Activated CD4-positive, alpha-beta T cell treated with anti-CD3 and anti-CD28 coated beads, Interleukin-2, amount 50 U/mL, for 24 hours (primary cell): ENCODE measurements around the gene CENPN.
A peak's percentile ranks its signal among the peaks of the same experiment; 100 is the strongest.

Experiments used
- DNase-seq, 2 donors: peaks; one replicate each; pipeline ENCODE4 v3.0.0-alpha.2; 2020; ENCODE audit warnings: low read depth in 1 of 2, low spot score in 1 of 2

CENPN gene

DNA sequence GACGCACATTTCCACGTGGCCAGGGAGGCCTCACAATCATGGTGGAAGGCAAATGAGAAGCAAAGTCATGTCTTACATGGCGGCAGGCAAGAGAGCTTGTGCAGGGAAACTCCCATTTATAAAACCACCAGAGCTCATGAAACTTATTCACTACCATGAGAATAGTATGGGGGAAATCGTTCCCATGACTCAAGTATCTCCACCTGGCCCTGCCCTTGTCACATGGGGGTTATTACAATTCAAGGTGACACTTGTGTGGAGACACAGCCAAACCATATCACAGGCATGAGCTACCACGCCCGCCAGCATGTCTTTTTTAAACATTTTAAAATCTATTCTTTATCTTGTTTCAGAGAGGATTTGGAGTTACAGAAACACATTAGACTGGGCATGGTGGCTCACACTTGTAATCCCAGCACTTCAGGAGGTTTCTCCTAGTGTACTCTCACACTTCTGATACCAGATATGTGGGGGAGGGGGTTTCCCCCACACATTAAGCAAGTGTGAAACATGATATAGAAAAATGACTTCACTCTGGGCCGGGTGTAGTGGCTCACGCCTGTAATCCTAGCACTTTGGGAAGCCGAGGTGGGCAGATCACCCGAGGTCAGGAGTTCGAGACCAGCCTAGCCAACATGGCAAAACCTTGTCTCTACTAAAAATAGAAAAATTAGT is 23.1 kb downstream of the CENPN start:
- no peak for DNase-seq

DNA sequence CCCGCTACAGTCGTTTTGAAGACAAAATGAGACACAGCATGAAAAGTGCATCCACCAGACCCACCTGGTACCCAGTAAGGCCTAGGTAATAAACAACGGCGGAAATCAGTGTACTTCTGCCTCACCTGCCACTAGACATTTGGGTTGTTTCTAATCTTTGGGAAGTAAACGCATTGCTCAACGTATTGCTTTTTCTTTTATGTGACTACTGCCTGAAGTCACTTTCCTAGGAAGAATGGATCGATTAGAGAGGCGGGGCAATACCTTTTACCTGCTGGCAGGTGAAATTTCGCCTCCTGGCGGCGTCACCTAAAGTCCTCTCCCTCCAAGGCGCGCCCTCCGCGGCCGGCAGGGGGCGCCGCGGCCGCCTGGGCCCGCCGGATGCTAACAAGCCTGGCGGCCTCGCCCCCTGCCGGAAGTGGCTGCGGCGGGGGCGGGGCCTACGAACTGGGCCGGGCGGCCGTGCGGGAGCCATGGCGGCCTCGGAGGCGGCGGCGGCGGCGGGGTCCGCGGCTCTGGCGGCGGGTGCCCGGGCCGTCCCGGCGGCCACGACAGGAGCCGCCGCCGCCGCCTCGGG is 28.5 kb downstream of the CENPN start, which contains the start of gene ATMIN:
TSS of gene ATMIN (plus strand) at position 445 of the 577 bp plus-strand sequence. CDS start at position 474, 29 bp downstream.
- peak; percentile 74 to 76 for DNase-seq

DNA sequence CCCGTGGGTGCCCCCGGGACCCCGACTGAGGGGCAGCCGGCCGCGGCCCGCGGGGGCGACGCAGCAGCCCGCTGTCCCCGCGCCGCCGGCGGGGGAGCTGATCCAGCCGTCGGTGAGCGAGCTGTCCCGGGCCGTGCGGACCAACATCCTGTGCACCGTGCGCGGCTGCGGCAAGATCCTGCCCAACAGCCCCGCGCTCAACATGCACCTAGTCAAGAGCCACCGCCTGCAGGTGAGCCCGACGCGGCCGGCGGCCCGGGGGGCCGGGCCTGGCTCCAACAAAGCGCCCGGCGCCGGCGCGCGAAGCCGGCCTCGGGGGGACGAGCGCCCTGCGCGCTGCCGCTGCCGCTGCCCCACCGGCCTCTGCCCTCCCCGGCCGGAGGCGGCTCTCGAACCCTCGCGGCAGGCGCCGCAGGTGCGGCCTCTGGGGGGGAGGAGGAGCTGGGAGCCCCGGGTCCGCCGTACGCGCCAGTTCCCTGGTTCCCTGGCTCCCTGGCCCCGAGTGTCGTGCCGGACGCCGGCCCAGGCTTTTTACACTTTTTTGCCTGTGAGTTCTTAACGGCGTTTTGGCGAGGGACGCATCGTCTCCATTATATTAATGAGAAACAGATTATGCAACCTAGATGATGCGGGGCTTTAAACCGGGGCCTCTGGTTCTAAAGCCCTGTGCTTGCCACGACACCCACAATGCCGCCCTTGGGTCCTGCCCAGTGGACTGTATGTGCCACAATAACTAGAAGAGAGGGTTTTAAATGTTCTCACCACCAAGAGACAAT is 29.1 kb downstream of the CENPN start:
- DNase-seq, result peak in 1 of 2 donors; percentile 21

DNA sequence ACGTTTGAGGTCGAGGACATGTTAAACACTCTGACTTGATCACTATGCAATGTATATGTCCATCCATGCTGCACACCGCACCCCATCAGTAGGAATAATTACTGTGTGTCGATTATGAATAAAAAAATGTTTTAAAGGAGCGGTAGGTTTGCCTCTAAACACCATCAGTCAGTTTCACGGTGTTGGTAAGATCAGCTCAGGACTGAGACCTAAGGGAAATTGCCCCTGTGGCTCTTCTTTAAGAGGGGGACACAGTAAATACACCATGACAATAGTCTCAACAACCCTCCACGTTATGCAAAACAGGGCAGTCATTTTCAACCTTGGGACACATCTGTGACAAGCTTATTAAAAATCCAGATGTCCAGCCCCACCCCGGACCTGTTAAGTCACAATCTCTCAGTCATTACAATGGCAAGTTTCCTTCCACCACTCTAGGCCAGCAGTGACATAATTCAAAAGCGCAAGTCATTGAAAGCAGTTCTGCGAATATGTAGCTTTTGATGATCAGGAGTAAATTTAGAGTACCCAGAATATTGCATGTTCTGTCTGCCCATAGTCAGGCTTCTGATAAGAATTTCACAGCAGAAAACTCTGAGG is 29.8 kb downstream of the CENPN start:
- no peak for DNase-seq

DNA sequence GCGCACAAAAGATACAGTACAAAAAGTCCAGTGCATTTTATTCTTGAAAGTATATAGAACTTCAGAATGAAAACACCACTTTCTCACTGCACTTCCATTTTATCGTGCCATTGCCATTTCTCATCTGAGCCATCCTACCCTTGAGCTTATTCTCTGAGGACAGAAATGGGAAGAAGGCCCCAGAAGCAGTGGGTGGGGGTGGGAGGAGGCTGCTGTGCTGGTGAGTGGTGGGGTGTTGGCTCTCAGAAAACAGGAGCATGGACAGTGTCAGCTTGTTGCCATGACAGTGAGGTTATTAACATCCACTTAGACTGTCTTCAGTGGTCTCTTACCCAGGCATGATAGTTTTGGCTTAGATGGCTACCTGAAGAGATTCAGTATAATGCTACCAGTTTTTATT is 33.1 kb downstream of the CENPN start:
- no peak for DNase-seq

DNA sequence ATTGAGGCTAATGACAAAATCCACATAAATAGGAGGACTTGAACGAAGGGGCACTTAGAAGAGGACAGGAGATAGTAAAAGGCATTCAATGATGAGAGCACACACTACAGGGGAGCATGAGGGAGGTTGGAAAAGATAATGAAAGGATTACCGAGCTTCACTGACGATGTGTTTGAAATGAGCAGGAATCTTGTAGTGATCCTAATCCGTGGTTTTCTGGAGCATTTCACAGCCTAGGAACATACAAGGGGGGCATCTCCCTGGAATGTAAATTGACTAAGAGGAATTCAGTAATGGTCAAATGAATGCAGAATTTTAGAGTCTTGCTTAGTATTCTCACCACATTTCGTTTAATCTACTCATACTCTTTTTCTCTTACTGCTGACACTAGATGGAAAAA is 33.8 kb downstream of the CENPN start:
- no peak for DNase-seq

DNA sequence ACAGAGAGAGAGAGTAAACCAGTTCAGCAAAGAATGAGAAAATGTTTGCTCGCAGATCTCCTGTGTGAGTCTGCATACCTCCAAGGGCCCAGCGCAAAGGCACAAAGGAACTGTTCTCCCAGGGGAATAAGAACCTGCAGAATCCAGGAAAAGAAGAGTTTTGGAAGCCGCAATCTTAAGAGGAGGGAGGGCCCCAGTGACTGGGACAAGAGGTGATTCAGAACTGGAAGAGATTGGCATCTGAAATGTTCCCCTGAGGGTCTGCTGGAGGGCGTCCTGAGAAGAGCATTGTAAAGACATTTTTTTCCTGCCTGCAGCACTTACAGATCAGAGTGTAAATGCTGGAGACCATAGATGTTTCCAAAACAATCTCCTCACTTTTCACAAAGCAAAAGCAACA is 34.7 kb downstream of the CENPN start:
- DNase-seq, result no peak

DNA sequence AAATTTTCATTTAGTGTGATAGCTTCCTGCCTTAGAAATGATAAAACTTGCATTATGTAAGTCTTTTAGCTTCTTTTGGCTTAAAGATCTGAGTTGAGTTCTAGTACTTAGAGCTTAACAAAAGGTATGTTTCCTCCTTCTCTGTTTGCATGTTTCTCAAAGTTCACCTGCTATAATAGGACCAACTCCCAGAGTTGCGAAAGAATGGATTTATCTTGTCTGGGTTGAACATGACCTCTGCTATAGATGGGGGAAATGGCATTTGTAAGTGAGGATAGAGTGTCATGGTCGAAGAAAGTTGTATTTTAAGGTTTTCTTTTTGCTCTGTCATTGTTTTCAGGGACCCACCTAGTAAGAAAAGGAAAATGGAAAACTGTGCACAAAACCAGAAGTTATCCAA is 35.8 kb downstream of the CENPN start:
- DNase-seq, result no peak

DNA sequence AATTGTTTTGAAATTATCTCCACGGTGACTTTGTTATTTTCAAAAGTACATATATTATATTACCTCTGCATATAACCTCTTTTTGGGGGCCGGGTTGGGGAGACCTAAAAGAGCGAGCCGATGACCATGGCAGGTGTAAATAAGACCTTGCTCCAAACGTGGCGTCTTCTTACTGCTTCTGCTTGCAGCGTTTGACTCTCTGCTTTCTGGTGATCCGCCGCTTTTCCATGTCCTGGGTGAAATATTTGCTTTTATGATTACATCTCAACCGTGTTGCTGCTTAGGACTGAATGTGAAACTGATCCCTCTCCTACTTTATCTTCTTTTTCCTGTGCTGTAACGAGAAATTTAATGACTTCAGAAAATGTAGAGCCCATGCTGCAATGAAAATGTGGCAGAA is 46.7 kb downstream of the CENPN start:
- no peak for DNase-seq

DNA sequence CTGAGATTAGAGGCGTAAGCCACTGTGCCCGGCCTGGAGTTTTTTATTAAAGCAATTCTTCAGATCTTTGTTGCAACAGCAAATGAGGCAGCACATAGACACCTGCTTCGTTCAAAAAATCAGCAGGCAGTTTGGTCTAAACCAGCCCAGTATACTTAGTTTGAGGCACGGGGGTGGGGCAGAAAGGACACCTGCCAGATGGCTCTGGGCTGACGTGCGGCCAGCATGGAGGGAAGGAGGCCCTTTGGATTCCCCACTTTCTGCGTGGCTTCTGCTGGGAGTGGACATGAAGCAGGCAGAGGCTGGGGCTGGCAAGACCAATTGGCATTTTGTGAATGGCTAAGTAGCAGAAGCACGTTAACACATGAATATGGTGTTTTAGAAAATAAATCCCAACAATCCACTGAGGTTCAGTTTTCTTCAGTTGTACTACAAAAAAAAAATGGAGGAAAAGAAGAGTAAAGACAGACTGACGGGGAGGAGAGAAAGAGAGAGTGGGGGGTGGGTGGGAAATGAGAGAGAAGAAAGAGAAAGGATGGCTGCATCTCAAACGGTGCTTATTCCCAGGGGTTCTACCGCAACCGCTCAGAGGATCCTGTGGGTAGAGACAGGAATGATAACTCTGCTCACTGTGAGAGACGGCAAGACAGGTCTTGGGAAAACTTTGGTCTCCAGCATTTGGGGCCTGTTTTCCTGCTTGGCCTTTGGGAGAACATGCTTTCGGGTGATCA is 53.7 kb downstream of the CENPN start:
- DNase-seq, result no peak

DNA sequence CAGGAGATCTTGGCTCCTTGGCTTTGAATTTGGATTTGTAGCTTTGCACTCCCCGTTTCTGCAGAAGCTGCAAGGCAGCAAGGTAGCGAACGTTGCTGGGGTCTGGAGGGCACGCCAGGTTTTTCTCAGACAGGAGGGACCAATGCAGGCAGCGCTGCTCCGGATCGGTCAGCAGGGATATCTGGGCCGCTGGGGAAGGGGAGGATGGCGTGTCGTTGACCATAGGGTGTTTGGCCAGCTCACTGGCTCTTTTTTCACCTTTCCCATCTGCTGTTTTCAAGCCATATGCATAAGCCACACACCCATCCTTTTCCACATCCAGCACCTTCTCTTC is 54.3 kb downstream of the CENPN start:
- no peak for DNase-seq

DNA sequence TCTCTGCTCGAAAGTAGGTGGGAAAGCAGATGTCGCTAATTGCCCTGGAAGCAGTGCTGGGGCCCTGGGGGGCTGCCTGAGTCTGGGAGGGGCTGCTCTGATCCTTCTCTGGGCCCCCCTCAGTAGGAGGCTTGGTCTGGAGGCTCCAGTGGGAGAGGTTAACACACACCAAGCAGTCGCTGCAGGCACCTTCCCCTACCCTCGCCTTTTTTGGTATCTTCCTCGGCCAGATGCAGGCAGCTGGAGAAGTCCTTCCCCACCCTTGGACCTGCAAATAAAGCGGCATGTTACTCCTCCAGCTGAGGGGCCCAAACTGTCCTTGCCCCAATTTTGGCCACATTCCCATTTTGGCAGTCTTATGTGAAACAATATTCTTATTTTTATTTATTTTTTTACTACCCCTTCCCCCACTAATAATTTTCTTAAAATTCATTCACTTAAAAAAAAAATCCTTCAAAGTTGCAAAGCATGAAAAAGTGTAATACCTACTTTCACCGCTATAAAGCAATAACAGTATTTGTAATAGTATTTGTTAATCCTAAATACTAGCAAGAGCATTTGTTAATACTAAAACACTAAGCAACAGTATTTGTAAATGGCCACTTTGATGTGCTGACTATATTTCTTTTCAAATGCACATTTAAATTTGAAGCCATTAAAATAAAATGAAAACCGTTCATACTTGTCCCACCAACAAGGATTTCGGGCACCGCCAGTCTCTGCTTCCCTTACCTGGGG is 55.0 kb downstream of the CENPN start:
- DNase-seq, result no peak

DNA sequence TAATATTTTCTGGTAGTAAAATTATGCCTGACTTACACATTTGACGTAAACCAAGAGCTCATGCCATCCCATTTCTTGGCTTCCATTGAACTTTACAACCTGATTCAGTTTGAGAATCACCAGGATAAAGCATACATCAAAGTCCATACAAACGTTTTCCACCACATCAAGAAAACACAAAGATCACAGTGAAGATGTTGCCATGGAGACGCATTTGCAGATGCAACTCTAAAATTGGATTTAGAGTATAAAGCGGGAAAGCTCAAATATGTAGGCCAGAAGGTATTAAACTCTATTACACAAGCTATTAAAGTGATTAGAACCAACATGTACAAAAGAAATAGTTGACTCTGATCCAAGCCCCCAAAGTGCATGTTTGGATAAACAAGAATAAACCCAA is 59.7 kb downstream of the CENPN start:
- no peak for DNase-seq

DNA sequence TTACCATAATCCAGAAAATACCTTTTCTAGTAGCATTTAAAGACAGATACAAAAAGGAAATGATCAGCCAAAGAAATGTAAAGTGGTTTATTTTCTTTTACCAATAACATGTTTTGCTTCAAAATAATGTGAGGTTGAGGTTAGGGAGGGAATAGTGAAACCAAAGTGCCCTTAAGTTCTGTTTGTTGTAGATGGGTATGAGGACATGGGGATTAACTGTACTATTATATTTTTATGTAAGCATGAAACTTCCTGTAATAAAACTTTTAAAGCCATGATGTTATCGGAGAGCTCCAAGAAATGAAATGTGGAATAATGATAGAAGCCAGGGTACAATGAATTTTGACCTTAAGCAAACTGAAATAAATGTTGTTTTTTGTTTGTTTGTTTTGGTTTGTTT is 60.2 kb downstream of the CENPN start:
- DNase-seq, result no peak

DNA sequence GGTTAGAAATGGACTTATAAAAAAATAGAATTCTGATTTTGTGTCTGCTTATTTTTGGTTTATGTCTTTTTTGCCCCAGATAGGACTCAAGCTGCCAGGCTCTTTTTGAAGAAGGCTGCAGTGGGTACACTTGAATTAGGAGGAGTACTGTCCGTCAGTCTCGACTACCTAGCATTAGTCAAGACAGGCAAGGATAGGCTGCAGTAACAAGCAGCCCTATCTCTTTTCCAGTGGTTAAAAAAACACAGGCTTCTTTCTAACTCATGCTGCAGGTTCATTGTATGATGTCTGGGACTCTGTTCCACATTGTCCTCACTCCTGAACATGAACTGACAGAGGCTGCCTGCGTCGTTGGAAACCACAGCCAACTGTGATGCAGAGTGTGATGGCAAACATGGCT is 62.0 kb downstream of the CENPN start:
- DNase-seq, result no peak

DNA sequence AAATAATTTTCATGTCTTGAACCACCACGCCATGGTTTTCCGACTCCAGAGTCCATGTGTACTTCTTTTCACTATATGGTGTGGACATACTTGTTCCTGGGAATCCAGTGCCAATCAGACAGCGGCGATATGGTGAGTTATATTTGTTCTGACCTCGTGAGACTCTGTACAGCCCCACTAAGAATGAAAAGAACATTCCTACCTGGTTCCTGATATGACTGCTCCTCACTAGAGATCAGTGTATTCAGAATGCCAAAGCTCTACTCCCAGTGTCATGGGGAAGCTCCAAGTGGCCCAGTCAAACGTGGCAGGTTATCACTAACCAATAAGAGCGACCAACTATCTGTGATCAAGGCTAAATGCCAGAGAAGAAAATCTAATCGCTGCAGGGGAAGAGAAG is 64.0 kb downstream of the CENPN start:
- no peak for DNase-seq

DNA sequence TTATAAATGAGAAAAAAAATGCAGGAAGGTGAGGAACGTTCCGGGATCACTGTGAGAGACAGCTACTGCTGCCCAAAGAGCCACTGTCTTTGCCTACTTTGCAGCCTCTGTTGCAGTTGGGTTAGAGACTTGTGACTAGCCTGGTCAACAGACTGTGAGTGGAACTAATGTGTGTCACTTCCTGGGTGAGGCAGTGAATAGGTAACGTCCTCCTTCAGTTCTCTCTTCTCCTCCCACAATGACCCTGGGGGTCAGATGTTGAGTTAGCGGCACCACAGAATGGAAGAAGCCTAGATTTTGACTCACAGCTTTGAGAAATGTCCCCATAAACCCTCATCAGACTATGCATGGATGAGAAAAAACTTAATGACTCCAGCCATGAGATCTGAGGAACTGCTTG is 64.8 kb downstream of the CENPN start:
- no peak for DNase-seq

DNA sequence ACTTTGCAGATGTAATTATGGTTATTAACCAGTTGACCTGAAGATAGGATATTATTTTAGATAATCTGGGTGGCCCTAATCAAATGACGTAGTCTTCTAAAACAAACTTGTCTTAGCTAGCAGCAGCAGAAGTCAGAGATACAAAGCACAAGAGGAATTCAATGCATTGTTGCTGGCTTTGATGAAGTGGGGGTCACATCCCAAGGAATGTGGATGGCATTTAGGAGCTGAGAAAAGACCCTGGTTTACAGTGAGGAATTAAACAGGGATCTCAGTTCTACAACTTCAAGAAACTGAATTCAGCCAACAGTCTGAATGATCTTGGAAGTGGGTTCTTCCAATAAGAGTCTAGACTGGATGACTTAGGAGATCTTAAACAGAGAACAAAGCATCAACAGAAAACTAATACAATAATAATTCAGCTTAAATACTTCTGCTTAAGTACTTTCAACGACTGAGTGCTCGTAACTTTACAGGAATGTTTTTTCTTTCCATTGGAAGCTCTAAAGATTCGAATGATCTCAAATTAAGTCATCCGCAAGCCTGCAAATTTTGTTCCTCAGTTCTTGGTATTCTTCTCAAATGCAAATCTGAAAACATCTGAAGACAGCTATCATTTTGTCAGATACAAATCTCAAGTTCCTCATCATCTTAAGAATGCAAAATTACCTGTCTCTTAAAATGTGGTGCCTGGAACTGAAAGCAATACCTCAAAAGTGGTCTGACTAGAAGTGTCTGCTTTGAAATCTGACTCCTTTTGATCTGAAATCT is 66.7 kb downstream of the CENPN start:
- no peak for DNase-seq

DNA sequence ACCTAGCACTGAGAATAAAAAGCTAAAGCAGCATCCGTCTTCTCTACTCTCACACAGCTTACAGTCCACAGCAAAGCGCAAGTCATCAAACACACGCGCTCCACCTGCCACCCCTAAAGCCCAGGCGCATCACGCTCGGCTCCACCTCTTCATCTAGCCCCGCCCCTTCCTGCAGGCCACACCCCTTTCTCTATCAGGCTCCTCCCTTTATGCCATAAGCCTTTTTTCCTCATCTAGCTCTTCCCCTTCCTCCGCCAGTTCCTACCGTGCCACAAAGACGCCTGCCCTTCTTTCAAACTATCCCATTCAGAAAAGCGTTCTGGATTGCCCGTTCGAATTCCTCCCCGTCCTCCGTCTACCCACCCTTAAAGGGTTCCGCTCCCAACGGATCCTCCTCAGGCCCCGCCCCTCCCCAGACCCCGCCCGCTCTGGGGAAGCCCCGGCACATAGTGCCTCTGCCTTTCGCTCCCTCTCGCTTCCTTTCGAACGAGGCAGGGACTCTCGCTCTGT is 69.6 kb downstream of the CENPN start:
- DNase-seq, result peak; percentile 87 to 95
